Stimulated activated memory B cell treated with anti-CD40 and anti-IgM and Interleukin-4, amounts not matched to agents 10 μg/mL and 1 μg/mL and 100 μg/mL, for 72 hours (primary cell): ENCODE data around the gene JUN.
"Not testable (repeated sequence)": the region's sequence is repeated elsewhere in the genome, so short reads cannot be mapped to it uniquely, and the experiment has no call there.

ENCODE experiments used
- ATAC-seq: fragments of 150-1000 bp; cut with Tn5 transposase; 2 replicates; pipeline ENCODE4 v1.10.0; 2021
- H3K27ac Mint-ChIP-seq: one replicate; pipeline ENCODE4 v1.8.0; 2022; ENCODE audit warnings: mild to moderate bottlenecking, mixed read lengths
- H3K27me3 Mint-ChIP-seq: one replicate; pipeline ENCODE4 v1.8.0; 2022; ENCODE audit warnings: mixed read lengths
- H3K36me3 Mint-ChIP-seq: one replicate; pipeline ENCODE4 v1.8.0; 2022; ENCODE audit warnings: mixed read lengths
- H3K4me1 Mint-ChIP-seq: one replicate; pipeline ENCODE4 v1.8.0; 2022; ENCODE audit warnings: mixed read lengths
- H3K4me3 Mint-ChIP-seq: one replicate; pipeline ENCODE4 v1.8.0; 2022; ENCODE audit warnings: mild to moderate bottlenecking, moderate library complexity, mixed read lengths
- H3K9me3 Mint-ChIP-seq: one replicate; pipeline ENCODE4 v1.8.0; 2022; ENCODE audit warnings: mixed read lengths

The JUN gene

GRCh38 chr1:58814251-58815068 is 30.6 kb upstream of the JUN start:
- no peaks in the 10 kb centered on the region for H3K27me3 Mint-ChIP-seq
- H3K4me1 Mint-ChIP-seq = peaks cover 56% of the 10 kb centered on the region
- H3K27ac Mint-ChIP-seq = peak overlapping the region; percentile 94
- H3K4me3 Mint-ChIP-seq = peak overlapping the region; percentile 91
- ATAC-seq = no peak
- no peaks in the 10 kb centered on the region for H3K36me3 Mint-ChIP-seq
- no peaks in the 10 kb centered on the region for H3K9me3 Mint-ChIP-seq

- Mint-ChIP-seq H3K4me3 (no peak overlapping the region), H3K9me3 (no peaks in the 10 kb centered on the region), H3K4me1 (peaks cover 61% of the 10 kb centered on the region), H3K36me3 (no peaks in the 10 kb centered on the region), H3K27me3 (no peaks in the 10 kb centered on the region), H3K27ac (peak overlapping the region; percentile 94)
- ATAC-seq = no peak
These were observed 30.0 kb upstream of the JUN start for GRCh38 chr1:58813801-58814200.

DNA sequence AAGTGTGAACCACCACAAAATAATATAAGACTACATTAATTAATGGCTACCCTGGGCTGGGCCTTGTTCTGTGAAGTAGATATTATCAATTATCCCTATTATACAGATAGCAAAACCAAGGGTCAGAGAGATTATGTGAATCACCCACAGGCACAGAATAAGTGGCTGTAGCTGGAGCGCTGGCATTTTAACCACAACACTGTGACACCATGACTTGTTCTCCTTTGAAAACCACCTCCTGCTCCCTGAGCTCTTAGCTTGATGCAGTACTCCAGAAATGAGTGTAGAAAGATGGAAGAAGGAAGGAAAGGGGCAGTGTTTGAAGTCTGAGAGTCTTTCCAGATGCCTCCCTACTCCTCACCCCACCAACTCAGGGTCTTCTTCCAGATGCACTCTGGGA is 29.5 kb upstream of the JUN start:
- H3K4me1 Mint-ChIP-seq = peaks cover 63% of the 10 kb centered on the region
- no peaks in the 10 kb centered on the region for H3K27me3 Mint-ChIP-seq
- H3K9me3 Mint-ChIP-seq = no peaks in the 10 kb centered on the region
- no peak for ATAC-seq
- H3K36me3 Mint-ChIP-seq = no peaks in the 10 kb centered on the region
- peak overlapping the region; percentile 94 for H3K27ac Mint-ChIP-seq
- no peak overlapping the region for H3K4me3 Mint-ChIP-seq

DNA sequence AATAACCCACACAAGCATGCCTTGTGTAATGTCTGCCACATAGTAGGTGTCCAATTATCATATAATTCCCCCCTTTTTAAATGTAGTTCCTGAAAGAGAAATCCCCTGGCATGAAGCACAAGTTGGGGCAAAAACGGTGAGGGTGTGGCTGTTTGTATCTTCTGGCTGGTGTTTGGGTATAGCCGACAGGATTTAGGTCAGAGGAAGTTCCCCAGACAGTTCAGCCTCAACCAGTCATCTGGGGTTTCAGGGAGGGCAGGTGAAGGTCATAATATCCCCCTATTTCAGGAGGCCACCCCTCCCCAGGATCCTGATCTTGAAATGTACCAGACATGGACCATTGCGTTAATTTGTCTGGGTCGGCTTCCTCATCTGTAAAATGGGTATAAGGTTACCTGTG is 29.1 kb upstream of the JUN start:
- ATAC-seq = peak; percentile 26
- Mint-ChIP-seq H3K36me3 (no peaks in the 10 kb centered on the region), H3K27me3 (no peaks in the 10 kb centered on the region), H3K9me3 (no peaks in the 10 kb centered on the region), H3K4me3 (no peak overlapping the region), H3K27ac (peak overlapping the region; percentile 94), H3K4me1 (peaks cover 67% of the 10 kb centered on the region)

DNA sequence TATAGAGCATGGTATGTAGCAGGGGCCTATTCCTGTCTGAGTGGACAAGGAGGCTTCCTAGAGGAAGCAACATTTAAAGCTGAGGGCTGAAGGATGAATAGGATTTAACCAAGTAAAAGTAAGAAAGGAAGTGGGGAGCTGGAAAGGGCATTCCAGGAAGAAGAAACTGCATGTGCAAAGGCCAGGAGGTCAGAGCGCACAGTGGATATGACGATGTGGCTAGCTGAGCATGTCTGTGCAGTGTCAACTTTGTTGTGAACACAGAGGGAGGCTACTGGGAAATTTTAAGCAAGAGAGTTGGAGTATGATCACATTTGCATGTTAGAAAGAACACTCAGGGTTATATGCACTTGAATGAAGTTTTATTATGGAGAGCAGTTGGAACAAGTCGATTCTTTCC is 28.6 kb upstream of the JUN start:
- no peak for ATAC-seq
- Mint-ChIP-seq H3K27me3 (no peaks in the 10 kb centered on the region), H3K27ac (peak overlapping the region; percentile 94), H3K4me3 (no peak overlapping the region), H3K9me3 (no peaks in the 10 kb centered on the region), H3K36me3 (no peaks in the 10 kb centered on the region), H3K4me1 (peaks cover 71% of the 10 kb centered on the region)

GRCh38 chr1:58811303-58811702 is 27.5 kb upstream of the JUN start:
- ATAC-seq = no peak
- no peaks in the 10 kb centered on the region for H3K27me3 Mint-ChIP-seq
- no peaks in the 10 kb centered on the region for H3K9me3 Mint-ChIP-seq
- H3K4me3 Mint-ChIP-seq = no peak overlapping the region
- peak overlapping the region; percentile 94 for H3K27ac Mint-ChIP-seq
- H3K4me1 Mint-ChIP-seq = peaks cover 76% of the 10 kb centered on the region
- H3K36me3 Mint-ChIP-seq = no peaks in the 10 kb centered on the region

DNA sequence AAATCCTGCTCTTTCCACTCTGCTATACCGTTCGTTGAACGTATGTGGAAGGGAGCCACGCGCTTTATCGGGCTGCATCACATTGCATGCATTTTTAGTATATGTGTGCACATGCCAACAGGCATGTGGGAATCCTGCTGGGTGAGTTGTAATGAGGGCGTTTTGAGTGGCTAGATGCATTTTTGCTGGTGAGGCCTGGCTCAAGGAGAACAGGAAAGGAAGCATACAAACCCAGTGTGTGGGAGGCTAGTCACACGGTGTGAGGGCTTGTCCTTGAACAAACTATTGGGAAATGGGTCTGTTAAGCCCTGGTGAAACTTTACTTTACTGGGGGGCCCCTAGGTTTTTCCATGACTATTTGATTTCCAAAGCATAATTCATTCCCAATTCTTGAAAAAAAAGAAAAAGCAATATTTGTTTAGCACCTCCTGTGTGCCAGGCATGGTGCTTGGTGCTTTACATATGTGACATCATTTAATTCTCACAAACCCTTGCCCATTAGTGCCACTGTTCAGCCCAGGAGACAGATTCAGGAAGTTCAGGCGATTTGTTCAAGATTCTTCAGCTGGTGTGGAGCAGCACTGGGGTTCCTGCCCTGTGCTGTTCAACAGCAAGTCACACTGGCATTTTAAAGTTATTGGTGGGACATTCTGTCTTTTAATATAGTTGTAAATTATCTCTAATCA is 25.6 kb upstream of the JUN start:
- Mint-ChIP-seq H3K9me3 (no peaks in the 10 kb centered on the region), H3K27me3 (no peaks in the 10 kb centered on the region), H3K4me3 (no peak overlapping the region), H3K27ac (peak overlapping the region; percentile 7), H3K36me3 (no peaks in the 10 kb centered on the region), H3K4me1 (peaks cover 78% of the 10 kb centered on the region)
- no peak for ATAC-seq

- H3K4me3 Mint-ChIP-seq = no peak overlapping the region
- H3K9me3 Mint-ChIP-seq = no peaks in the 10 kb centered on the region
- no peaks in the 10 kb centered on the region for H3K27me3 Mint-ChIP-seq
- no peaks in the 10 kb centered on the region for H3K36me3 Mint-ChIP-seq
- no peak for ATAC-seq
- peak overlapping the region; percentile 87 for H3K27ac Mint-ChIP-seq
- peaks cover 66% of the 10 kb centered on the region for H3K4me1 Mint-ChIP-seq
These were observed 24.2 kb upstream of the JUN start for GRCh38 chr1:58808077-58808476.

DNA sequence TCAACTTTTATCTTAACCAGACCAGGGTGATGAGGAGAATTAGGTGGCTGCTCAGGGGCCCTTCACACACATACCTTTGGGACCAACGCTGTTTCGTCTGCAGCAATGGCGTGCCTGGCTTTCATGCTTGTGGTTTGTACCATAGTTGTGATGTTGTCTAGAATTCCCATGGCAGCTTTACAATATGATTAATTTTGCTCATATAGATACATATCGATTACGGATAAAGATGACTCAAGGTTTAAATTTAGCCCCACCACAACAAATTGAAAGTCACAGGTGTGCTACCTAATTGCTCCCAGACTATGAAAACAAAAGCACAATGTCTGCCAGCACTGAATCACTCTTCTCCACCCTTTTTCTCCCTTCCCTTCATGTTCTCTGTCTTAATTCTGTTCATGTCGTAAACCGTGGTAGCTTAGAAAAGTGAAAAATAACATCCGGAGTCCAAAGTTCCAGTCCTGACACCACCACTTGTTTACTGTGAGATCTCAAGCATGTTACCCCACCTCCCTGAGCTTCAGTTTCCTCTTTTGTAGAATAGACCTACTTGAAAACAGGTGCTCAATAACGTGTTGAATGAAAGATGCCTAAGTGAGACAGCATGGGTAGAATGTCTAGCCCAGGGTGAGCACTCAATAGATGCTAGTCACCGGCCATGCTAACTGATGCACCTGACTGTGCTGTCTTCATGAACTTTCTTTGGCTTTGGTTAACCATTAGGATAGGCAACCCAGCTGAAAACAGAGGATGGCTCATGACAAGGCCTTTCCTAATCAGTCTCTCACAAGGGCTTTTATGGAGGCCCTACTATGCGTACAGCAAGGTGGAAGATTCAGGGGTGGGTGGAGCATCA is 22.1 kb upstream of the JUN start:
- peak overlapping the region; percentile 87 for H3K27ac Mint-ChIP-seq
- peak; percentile 86 for ATAC-seq

DNA sequence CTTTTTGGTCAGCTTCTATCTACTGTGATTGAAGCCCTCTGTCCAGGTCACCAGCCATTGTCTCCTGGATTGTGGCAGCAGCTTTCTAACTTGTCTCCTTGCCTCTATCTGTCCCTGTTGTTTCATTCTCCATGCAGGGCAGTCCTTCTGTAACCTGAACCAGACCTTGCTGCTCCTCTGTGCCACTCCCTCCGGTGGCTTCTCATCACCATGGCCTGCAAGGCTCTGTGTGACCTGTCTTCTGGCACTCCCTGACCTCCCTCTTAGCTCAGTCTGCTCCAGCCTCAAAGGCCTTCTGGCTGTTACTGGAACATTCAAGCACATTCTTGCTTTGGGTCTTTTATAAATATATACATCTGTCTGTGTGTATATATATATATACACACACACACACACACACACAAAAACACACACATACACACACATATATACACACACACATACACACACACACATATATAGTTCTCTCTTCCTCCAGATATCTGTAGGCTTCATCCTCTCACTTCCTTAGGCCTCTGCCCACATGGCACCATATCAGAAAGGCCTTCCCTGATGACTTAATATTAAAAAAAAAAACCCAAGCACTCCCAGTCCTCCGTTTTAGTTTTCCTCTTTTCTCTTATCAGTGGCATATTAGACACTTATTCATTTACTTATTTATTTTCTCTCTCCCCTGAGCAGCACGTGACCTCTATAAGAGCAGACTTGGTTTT is 21.2 kb upstream of the JUN start:
- ATAC-seq = no peak
- Mint-ChIP-seq H3K4me1 (peaks cover 51% of the 10 kb centered on the region), H3K27ac (peak overlapping the region; percentile 87), H3K9me3 (no peaks in the 10 kb centered on the region), H3K27me3 (no peaks in the 10 kb centered on the region), H3K36me3 (peaks cover under 1% of the 10 kb centered on the region), H3K4me3 (peak overlapping the region; percentile 21)

More for the DNA sequence above, 22.1 kb upstream of the JUN start:
- no peaks in the 10 kb centered on the region for H3K9me3 Mint-ChIP-seq
- peaks cover 55% of the 10 kb centered on the region for H3K4me1 Mint-ChIP-seq
- no peaks in the 10 kb centered on the region for H3K27me3 Mint-ChIP-seq
- H3K36me3 Mint-ChIP-seq = no peaks in the 10 kb centered on the region
- H3K4me3 Mint-ChIP-seq = peak overlapping the region; percentile 58

- no peak for ATAC-seq
- Mint-ChIP-seq H3K27me3 (no peaks in the 10 kb centered on the region), H3K36me3 (peaks cover 8% of the 10 kb centered on the region), H3K27ac (peak overlapping the region; percentile 69), H3K4me3 (no peak overlapping the region), H3K9me3 (no peaks in the 10 kb centered on the region), H3K4me1 (peaks cover 41% of the 10 kb centered on the region)
These were observed 20.0 kb upstream of the JUN start for GRCh38 chr1:58803858-58804257.

- Mint-ChIP-seq H3K4me1 (peaks cover 34% of the 10 kb centered on the region), H3K9me3 (no peaks in the 10 kb centered on the region), H3K27me3 (no peaks in the 10 kb centered on the region), H3K36me3 (peaks cover 8% of the 10 kb centered on the region), H3K27ac (peak overlapping the region; percentile 69), H3K4me3 (no peak overlapping the region)
- no peak for ATAC-seq
These were observed 19.0 kb upstream of the JUN start for GRCh38 chr1:58802640-58803399.

DNA sequence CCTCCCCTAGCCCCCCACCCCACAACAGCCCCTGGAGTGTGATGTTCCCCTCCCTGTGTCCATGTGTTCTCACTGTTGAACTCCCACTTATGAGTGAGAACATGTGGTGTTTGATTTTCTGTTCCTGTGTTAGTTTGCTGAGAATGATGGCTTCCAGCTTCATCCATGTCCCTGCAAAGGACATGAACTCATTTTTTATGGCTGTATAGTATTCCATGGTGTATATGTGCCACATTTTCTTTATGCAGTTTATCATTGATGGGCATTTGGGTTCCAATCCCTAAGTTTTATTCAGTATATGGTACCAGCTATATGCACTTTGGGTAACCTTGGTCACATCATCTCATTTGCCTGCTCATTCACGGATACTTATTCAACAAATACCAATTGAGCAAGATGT is 17.4 kb upstream of the JUN start:
- H3K4me3 Mint-ChIP-seq, H3K27me3 Mint-ChIP-seq: not testable (repeated sequence)
- H3K27ac Mint-ChIP-seq = peak overlapping the region; percentile 69

GRCh38 chr1:58799650-58800049 is 15.8 kb upstream of the JUN start:
- peak overlapping the region; percentile 38 for H3K27ac Mint-ChIP-seq
- H3K4me1 Mint-ChIP-seq = peaks cover 8% of the 10 kb centered on the region
- H3K27me3 Mint-ChIP-seq = no peaks in the 10 kb centered on the region
- peaks cover 8% of the 10 kb centered on the region for H3K36me3 Mint-ChIP-seq
- no peak overlapping the region for H3K4me3 Mint-ChIP-seq
- ATAC-seq = no peak
- no peaks in the 10 kb centered on the region for H3K9me3 Mint-ChIP-seq

More for the DNA sequence above, 17.4 kb upstream of the JUN start:
- H3K4me1 Mint-ChIP-seq = peaks cover 19% of the 10 kb centered on the region
- ATAC-seq, H3K9me3 Mint-ChIP-seq, H3K36me3 Mint-ChIP-seq: not testable (repeated sequence)
